ENCODE results near the gene PCBP4. TPM values are rescaled to one million over a fixed set of nuclear protein-coding genes. Genes with fewer than 3 reads are reported as not detected.

PCBP4 gene
- total RNA-seq, 1 donor from 2014 or later: 30.5 TPM

GRCh38 chr3:51983578-51984268 is 16.5 kb upstream of the PCBP4 start:
- Histone ChIP-seq H3K9me3 (ENCODE audit: low read depth) (no peaks in the 10 kb centered on the region), H4K20me1 (ENCODE audit: low read depth) (no peaks in the 10 kb centered on the region), H3K27me3 (no peaks in the 10 kb centered on the region), H3K36me3 (no peaks in the 10 kb centered on the region), H3K4me2 (peak overlapping the region; percentile 77), H2AFZ (replicated peaks) (peak overlapping the region; percentile 38), H3F3A (ENCODE audit: low read depth) (peaks cover 28% of the 10 kb centered on the region), H3K4me1 (peaks cover 16% of the 10 kb centered on the region), H3K9ac (no peak overlapping the region), H3K27ac (peak overlapping the region; percentile 59), H3K4me3 (peak overlapping the region; percentile 50), H3K79me2 (ENCODE audit: low read depth) (peaks cover 10% of the 10 kb centered on the region)
- Mint-ChIP-seq H3K9me3 (no peaks in the 10 kb centered on the region), H3K4me3 (peak overlapping the region; percentile 86), H3K27ac (peak overlapping the region; percentile 60), H3K4me1 (peaks cover 24% of the 10 kb centered on the region), H3K27me3 (ENCODE audit: insufficient read depth, low read depth) (peaks cover 6% of the 10 kb centered on the region), H3K36me3 (peaks cover 3% of the 10 kb centered on the region)
- TF ChIP-seq CTCF (IDR thresholded peaks at IDR 0.05): no peak
- no peak for TF ChIP-seq EZH2 (IDR thresholded peaks at IDR 0.05)
- no peak for TF ChIP-seq EZH2phosphoT487 (IDR thresholded peaks at IDR 0.05)
- DNase-seq (ENCODE audit: low spot score): no peak

GRCh38 chr3:51982838-51983577 is 15.8 kb upstream of the PCBP4 start, which contains the start of gene ACY1:
Gene ACY1, plus strand, starts transcription at chr3:51983535. Its CDS starts 530 bp downstream, at chr3:51984065.
- H3K4me2 ChIP-seq: peak within 1 kb of the TSS; percentile 77
- DNase-seq (ENCODE audit: low spot score): peak; percentile 96
- H3K9ac ChIP-seq: no peak within 1 kb of the TSS
- H3K9me3 Mint-ChIP-seq: no peaks in the 10 kb centered on the region
- peak within 1 kb of the TSS; percentile 50 for H3K4me3 ChIP-seq
- peaks cover 3% of the 10 kb centered on the region for H3K36me3 Mint-ChIP-seq
- peak within 1 kb of the TSS; percentile 59 for H3K27ac ChIP-seq
- peak within 1 kb of the TSS; percentile 38 for H2AFZ ChIP-seq (replicated peaks)
- H3K36me3 ChIP-seq: no peaks in the 10 kb centered on the region
- no peaks in the 10 kb centered on the region for H4K20me1 ChIP-seq (ENCODE audit: low read depth)
- peaks cover 28% of the 10 kb centered on the region for H3F3A ChIP-seq (ENCODE audit: low read depth)
- peaks cover 16% of the 10 kb centered on the region for H3K4me1 ChIP-seq
- no peaks in the 10 kb centered on the region for H3K27me3 ChIP-seq
- peaks cover 24% of the 10 kb centered on the region for H3K4me1 Mint-ChIP-seq
- peaks cover 6% of the 10 kb centered on the region for H3K27me3 Mint-ChIP-seq (ENCODE audit: insufficient read depth, low read depth)
- peak within 1 kb of the TSS; percentile 86 for H3K4me3 Mint-ChIP-seq
- H3K79me2 ChIP-seq (ENCODE audit: low read depth): peaks cover 10% of the 10 kb centered on the region
- H3K9me3 ChIP-seq (ENCODE audit: low read depth): no peaks in the 10 kb centered on the region
- TF ChIP-seq CTCF (IDR thresholded peaks at IDR 0.05): no peak
- H3K27ac Mint-ChIP-seq: peak within 1 kb of the TSS; percentile 60

GRCh38 chr3:51982352-51982837 is 15.1 kb upstream of the PCBP4 start:
- peaks cover 4% of the 10 kb centered on the region for H3K27me3 Mint-ChIP-seq (ENCODE audit: insufficient read depth, low read depth)
- Histone ChIP-seq H3F3A (ENCODE audit: low read depth) (peaks cover 28% of the 10 kb centered on the region), H3K79me2 (ENCODE audit: low read depth) (peaks cover 10% of the 10 kb centered on the region), H3K4me3 (peak overlapping the region; percentile 50), H3K27me3 (no peaks in the 10 kb centered on the region), H4K20me1 (ENCODE audit: low read depth) (no peaks in the 10 kb centered on the region), H3K4me2 (peak overlapping the region; percentile 77), H3K9me3 (ENCODE audit: low read depth) (no peaks in the 10 kb centered on the region), H2AFZ (replicated peaks) (peak overlapping the region; percentile 38), H3K4me1 (peaks cover 16% of the 10 kb centered on the region), H3K36me3 (no peaks in the 10 kb centered on the region), H3K9ac (no peak overlapping the region), H3K27ac (no peak overlapping the region)
- peak; percentile 68 for DNase-seq (ENCODE audit: low spot score)
- H3K9me3 Mint-ChIP-seq: no peaks in the 10 kb centered on the region
- H3K4me1 Mint-ChIP-seq: peaks cover 22% of the 10 kb centered on the region
- no peak overlapping the region for H3K27ac Mint-ChIP-seq
- peak overlapping the region; percentile 86 for H3K4me3 Mint-ChIP-seq
- H3K36me3 Mint-ChIP-seq: peaks cover 3% of the 10 kb centered on the region
- TF ChIP-seq EZH2phosphoT487 (IDR thresholded peaks at IDR 0.05): no peak
- no peak for TF ChIP-seq EZH2 (IDR thresholded peaks at IDR 0.05)
- TF ChIP-seq CTCF (IDR thresholded peaks at IDR 0.05): peak; percentile 59

Data from neural progenitor cell (in vitro differentiated cells).